Fibroblast of the conjunctiva (primary cell): Measurements from ENCODE around the gene ENTPD6.
A peak's percentile ranks its signal among the peaks of the same experiment; 100 is the strongest.

Experiments used
- DNase-seq: peaks from one replicate; pipeline ENCODE4 v3.0.0-alpha.2; 2010; ENCODE audit warnings: low read depth

The ENTPD6 gene

GRCh38 chr20:25242231-25242630 lies 46.7 kb downstream of the ENTPD6 start:
- no peak for DNase-seq

- no peak for DNase-seq
Observed at GRCh38 chr20:25243416-25243979, 48.0 kb downstream of the ENTPD6 start.

- DNase-seq = no peak
Observed at GRCh38 chr20:25244976-25245375, 49.5 kb downstream of the ENTPD6 start.

- no peak for DNase-seq
Observed at GRCh38 chr20:25245461-25245860, 49.9 kb downstream of the ENTPD6 start.

GRCh38 chr20:25246182-25246999 lies 50.9 kb downstream of the ENTPD6 start:
- DNase-seq = no peak

GRCh38 chr20:25247000-25247517 lies 51.5 kb downstream of the ENTPD6 start:
- no peak for DNase-seq

GRCh38 chr20:25247518-25247955 lies 52.0 kb downstream of the ENTPD6 start:
- DNase-seq = no peak

GRCh38 chr20:25247956-25248785 lies 52.7 kb downstream of the ENTPD6 start, which contains the start of gene PYGB:
PYGB (plus strand) TSS chr20:25248085; CDS start chr20:25248179, 94 bp downstream.
- DNase-seq = peak; percentile 75

GRCh38 chr20:25248786-25249172 lies 53.3 kb downstream of the ENTPD6 start:
- DNase-seq = no peak

- DNase-seq = no peak
Observed at GRCh38 chr20:25249198-25249931, 53.9 kb downstream of the ENTPD6 start.

- no peak for DNase-seq
Observed at GRCh38 chr20:25250508-25250907, 55.0 kb downstream of the ENTPD6 start.

GRCh38 chr20:25251019-25251418 lies 55.5 kb downstream of the ENTPD6 start:
- DNase-seq = no peak

GRCh38 chr20:25251558-25251957 lies 56.0 kb downstream of the ENTPD6 start:
- DNase-seq = no peak

GRCh38 chr20:25252230-25252651 lies 56.7 kb downstream of the ENTPD6 start:
- DNase-seq = no peak

- DNase-seq = no peak
Observed at GRCh38 chr20:25252686-25253421, 57.3 kb downstream of the ENTPD6 start.

- DNase-seq = no peak
Observed at GRCh38 chr20:25253606-25254275, 58.2 kb downstream of the ENTPD6 start.

GRCh38 chr20:25254571-25254970 lies 59.1 kb downstream of the ENTPD6 start:
- DNase-seq = no peak

GRCh38 chr20:25254986-25255680 lies 59.6 kb downstream of the ENTPD6 start:
- no peak for DNase-seq

- no peak for DNase-seq
Observed at GRCh38 chr20:25256226-25256859, 60.8 kb downstream of the ENTPD6 start.
